ENCODE measurements around the gene POLR2E.

- no peak for TF ChIP-seq POLR2AphosphoS5 (IDR thresholded peaks at IDR 0.05; ENCODE audit: borderline replicate concordance, low read depth, low read length)
- no peak for TF ChIP-seq FOXP2 (optimal IDR thresholded peaks at IDR 0.05; ENCODE audit: control extremely low read depth, extremely low read length, insufficient read depth)
Measured at GRCh38 chr19:1046117-1046626, 49.0 kb downstream of the POLR2E start.

All from SK-N-MC (cell line).